Ovary (tissue), 9 donors: ENCODE measurements around the gene C1orf115. TPM values are rescaled to one million over a fixed set of nuclear protein-coding genes. Genes with fewer than 3 reads are reported as not detected.
"Not testable (repeated sequence)": the region's sequence is repeated elsewhere in the genome, so short reads cannot be mapped to it uniquely, and the experiment has no call there.

ENCODE experiments used
- DNase-seq, 5 donors: peaks; one replicate each; pipeline ENCODE4 v3.0.0-alpha.2; 2019 to 2020
- H3K27ac ChIP-seq, 2 donors: fragments of 200-600 bp; one replicate each; pipeline versions ENCODE4 v1.5.1 to v1.8.0; 2019 to 2022
- H3K27me3 ChIP-seq: fragments of 200-600 bp; one replicate; pipeline ENCODE4 v1.8.0; 2022
- H3K36me3 ChIP-seq: fragments of 200-600 bp; sonication (generic); one replicate; pipeline ENCODE4 v1.5.1; 2019
- H3K4me1 ChIP-seq: one replicate; pipeline ENCODE4 v1.8.1; 2013; ENCODE audit warnings: mild to moderate bottlenecking, moderate library complexity; ENCODE audit not compliant: insufficient read depth
- H3K4me3 ChIP-seq: fragments of 200-600 bp; sonication (generic); one replicate; pipeline ENCODE4 v1.5.1; 2017
- H3K9me3 ChIP-seq, 2 donors: fragments of 200-600 bp in 1 of 2; sonication (generic) in 1 of 2; one replicate each; pipeline versions ENCODE4 v1.5.1 to v1.8.1; 2013 to 2019; ENCODE audit warnings: mild to moderate bottlenecking in 1 of 2, moderate library complexity in 1 of 2
- CTCF ChIP-seq, 3 donors: fragments of 450-650 bp in 2 of 3; fragments of 200-600 bp in 1 of 3; IDR thresholded peaks; one replicate each; pipeline versions ENCODE4 v1.5.1 to v1.8.0; 2016 to 2022; ENCODE audit warnings: antibody characterized with exemption in 3 of 3, mild to moderate bottlenecking in 1 of 3
- EP300 ChIP-seq: sonication (generic); formaldehyde crosslinking; IDR thresholded peaks from one replicate; pipeline ENCODE4 v1.6.1; 2017; ENCODE audit warnings: antibody characterized with exemption
- POLR2A ChIP-seq: fragments of 450-650 bp; IDR thresholded peaks from one replicate; pipeline ENCODE4 v1.6.1; 2017; ENCODE audit warnings: antibody characterized with exemption, mild to moderate bottlenecking, moderate library complexity
- WGBS, 3 donors: extraction: QIAGEN DNeasy Blood & Tissue Kit in 1 of 3; methylation state at CpG; one replicate each; pipeline versions ENCODE4 v1.1.5 to v1.1.7; 2013 to 2017; 5-methylcytosine and 5-hydroxymethylcytosine counted together
- intact Hi-C, 4 donors: fragments of 100-400 bp; cut with DNase I; formaldehyde crosslinking; loops; one replicate each; pipeline versions ENCODE4 v1.11.0 to v1.15.1; 2022 to 2023
- polyA plus RNA-seq, 2 donors: library from polyadenylated mRNA; stranded (reverse); fragments of 200-250 nt in 1 of 2; fragments of 350-450 nt in 1 of 2; fragmentation: Illumina TruSeq in 1 of 2; extraction: RNeasy Lipid Tissue Mini Kit (QIAGEN cat#74804) in 1 of 2; gene quantifications; one replicate each; pipeline ENCODE4 v1.2.3, GENCODE V29; 2013 to 2014
- total RNA-seq, 7 donors: library from RNA; depleted of rRNA in 2 of 7; stranded (reverse); fragments of >200 nt in 2 of 7; fragmentation: NEBNext Ultra II Directional in 3 of 7; extraction: Animal tissue kit (Norgen Biotek cat#: 25700) in 3 of 7; gene quantifications; one replicate each; pipeline versions ENCODE4 v1.1.0 to v1.2.4, GENCODE V29; 2016 to 2023
- donor health status: DM: no; HTN: no; CAD: no; lungs with moderate emphysema.
- donor health status: DM: no; HTN: no; CAD: no.
- donor health status: Bipolar disorder and iron deficiency.
- donor health status: DM: yes; HTN: yes; CAD: no.
- donor health status: DM: no; HTN: no; CAD: no.
- donor health status: DM: yes; HTN: yes; CAD: no.

Gene C1orf115
- total and polyA plus RNA-seq, 9 donors, result 10.0 to 23.8 (median 17.6) TPM

DNA sequence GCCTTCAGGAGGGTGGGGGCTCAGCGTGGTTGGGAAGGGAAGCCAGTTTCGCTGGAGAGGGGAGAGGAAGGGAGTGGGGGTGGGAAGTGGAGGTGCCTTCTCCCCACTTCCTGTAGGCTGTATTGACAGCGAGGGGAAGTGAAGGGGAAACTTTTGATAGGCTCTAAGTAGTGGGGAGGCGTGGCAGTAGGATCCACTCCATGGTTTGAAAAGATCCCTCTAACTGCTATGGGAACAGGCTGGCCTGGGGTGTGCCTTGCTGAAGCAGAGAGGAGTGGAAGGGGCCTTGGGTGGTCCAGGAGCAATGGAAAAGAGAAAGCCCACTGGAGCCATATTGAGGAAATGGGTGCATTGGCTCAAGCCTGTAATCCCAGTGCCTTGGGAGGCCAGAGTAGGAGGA lies 20.2 kb downstream of the C1orf115 start:
- H3K9me3 ChIP-seq, result no peaks in the 10 kb centered on the region
- H3K36me3 ChIP-seq, result no peaks in the 10 kb centered on the region
- no peak for DNase-seq
- no peak for TF ChIP-seq EP300
- TF ChIP-seq POLR2A, result no peak
- TF ChIP-seq CTCF (IDR thresholded peaks at IDR 0.05), result no peak
- no peak overlapping the region for H3K4me3 ChIP-seq
- 84 to 87% (median 86%) methylated on average over 4 of the region's 4 CpGs for WGBS, 3 donors
- H3K27me3 ChIP-seq, result no peaks in the 10 kb centered on the region
- intact Hi-C loops, result no loop called here
- peaks cover 3% of the 10 kb centered on the region for H3K4me1 ChIP-seq
- H3K27ac ChIP-seq, result no peak overlapping the region

- H3K4me1 ChIP-seq, result peaks cover 2% of the 10 kb centered on the region
- no peak overlapping the region for H3K27ac ChIP-seq
- TF ChIP-seq POLR2A (no peak), CTCF (IDR thresholded peaks at IDR 0.05) (no peak), EP300 (no peak)
- 63 to 71% (median 63%) methylated on average over 9 of the region's 9 CpGs for WGBS, 3 donors
- DNase-seq, result no peak
- no peaks in the 10 kb centered on the region for H3K36me3 ChIP-seq
- H3K9me3 ChIP-seq, result no peaks in the 10 kb centered on the region
- no peaks in the 10 kb centered on the region for H3K27me3 ChIP-seq
- no peak overlapping the region for H3K4me3 ChIP-seq
- intact Hi-C loops, result no loop called here
Observed at GRCh38 chr1:220711056-220711809, 21.1 kb downstream of the C1orf115 start.

- H3K9me3 ChIP-seq, H3K4me3 ChIP-seq, intact Hi-C loops, H3K4me1 ChIP-seq, DNase-seq, H3K27me3 ChIP-seq, H3K36me3 ChIP-seq, H3K27ac ChIP-seq: not testable (repeated sequence)
- WGBS, 3 donors, result 95 to 97% (median 97%) methylated on average over 5 of the region's 5 CpGs
Observed at GRCh38 chr1:220715986-220716385, 25.8 kb downstream of the C1orf115 start.

- no peaks in the 10 kb centered on the region for H3K27me3 ChIP-seq
- no peak overlapping the region for H3K4me3 ChIP-seq
- no peaks in the 10 kb centered on the region for H3K9me3 ChIP-seq
- no peaks in the 10 kb centered on the region for H3K4me1 ChIP-seq
- H3K27ac ChIP-seq, result no peak overlapping the region
- no peak for TF ChIP-seq POLR2A
- TF ChIP-seq CTCF (IDR thresholded peaks at IDR 0.05), result no peak
- TF ChIP-seq EP300, result no peak
- DNase-seq, result no peak
- no peaks in the 10 kb centered on the region for H3K36me3 ChIP-seq
- 87% methylated on average over 20 of the region's 20 CpGs for WGBS, 3 donors
- intact Hi-C loops, result no loop called here
Observed at GRCh38 chr1:220717800-220718640, 27.9 kb downstream of the C1orf115 start.

GRCh38 chr1:220721266-220721665 lies 31.1 kb downstream of the C1orf115 start:
- H3K4me1 ChIP-seq, H3K4me3 ChIP-seq, H3K36me3 ChIP-seq, H3K27me3 ChIP-seq, H3K9me3 ChIP-seq, intact Hi-C loops, DNase-seq, H3K27ac ChIP-seq: not testable (repeated sequence)
- 85 to 88% (median 87%) methylated on average over 7 of the region's 7 CpGs for WGBS, 3 donors
